ENCODE data around the gene ATXN7L3. TPM values are rescaled to one million over a fixed set of nuclear protein-coding genes. Genes with fewer than 3 reads are reported as not detected.

The ATXN7L3 gene
- total and polyA plus RNA-seq, 9 of the 15 experiments (the other 6 are each of a cell fraction or from before 2014, with no cell fraction given) = 0.62 to 66.1 (median 33.2) TPM

- TF ChIP-seq CHD7 (IDR thresholded peaks at IDR 0.05; ENCODE audit: low read depth, low read length) (no peak), ARID3B (CRISPR knock-in tag; IDR thresholded peaks at IDR 0.05; ENCODE audit: borderline replicate concordance) (no peak), FOXP4 (CRISPR knock-in tag; IDR thresholded peaks at IDR 0.05; ENCODE audit: borderline replicate concordance) (no peak), CCAR2 (IDR thresholded peaks at IDR 0.05; ENCODE audit: low read depth, low read length) (no peak), ATF1 (CRISPR knock-in tag; IDR thresholded peaks at IDR 0.05) (peak; percentile 64; the same call in 1 of the 2 replicates), ATF1 (tag; IDR thresholded peaks at IDR 0.05) (peak; percentile 54; the same call in 1 of the 2 replicates)
Observed at GRCh38 chr17:44199553-44200477, at the start of gene ATXN7L3 (continued).

All from K562 (cell line).